Posterior vena cava (tissue), 2 donors: Measurements from ENCODE around the gene CDK2. TPM values are rescaled to one million over a fixed set of nuclear protein-coding genes. Genes with fewer than 3 reads are reported as not detected.

Experiments used
- DNase-seq: peaks from one replicate; pipeline ENCODE4 v3.0.0-alpha.2; 2020; ENCODE audit warnings: low spot score
- intact Hi-C, 2 donors: fragments of 100-400 bp; cut with DNase I; formaldehyde crosslinking; loops; one replicate each; pipeline versions ENCODE4 v1.14.1 to v1.14.2; 2022 to 2023
- total RNA-seq, 2 donors: library from RNA; stranded (reverse); fragmentation: NEBNext Ultra II Directional; extraction: Animal tissue kit (Norgen Biotek cat#: 25700); gene quantifications; one replicate each; pipeline ENCODE4 v1.2.1, GENCODE V29; 2021
- donor health status: DM: yes; HTN: yes; CAD: no.
- donor health status: DM: yes; HTN: yes; CAD: no.

The CDK2 gene
- total RNA-seq, 2 donors from 2014 or later = 17.7 to 22.8 TPM

DNA sequence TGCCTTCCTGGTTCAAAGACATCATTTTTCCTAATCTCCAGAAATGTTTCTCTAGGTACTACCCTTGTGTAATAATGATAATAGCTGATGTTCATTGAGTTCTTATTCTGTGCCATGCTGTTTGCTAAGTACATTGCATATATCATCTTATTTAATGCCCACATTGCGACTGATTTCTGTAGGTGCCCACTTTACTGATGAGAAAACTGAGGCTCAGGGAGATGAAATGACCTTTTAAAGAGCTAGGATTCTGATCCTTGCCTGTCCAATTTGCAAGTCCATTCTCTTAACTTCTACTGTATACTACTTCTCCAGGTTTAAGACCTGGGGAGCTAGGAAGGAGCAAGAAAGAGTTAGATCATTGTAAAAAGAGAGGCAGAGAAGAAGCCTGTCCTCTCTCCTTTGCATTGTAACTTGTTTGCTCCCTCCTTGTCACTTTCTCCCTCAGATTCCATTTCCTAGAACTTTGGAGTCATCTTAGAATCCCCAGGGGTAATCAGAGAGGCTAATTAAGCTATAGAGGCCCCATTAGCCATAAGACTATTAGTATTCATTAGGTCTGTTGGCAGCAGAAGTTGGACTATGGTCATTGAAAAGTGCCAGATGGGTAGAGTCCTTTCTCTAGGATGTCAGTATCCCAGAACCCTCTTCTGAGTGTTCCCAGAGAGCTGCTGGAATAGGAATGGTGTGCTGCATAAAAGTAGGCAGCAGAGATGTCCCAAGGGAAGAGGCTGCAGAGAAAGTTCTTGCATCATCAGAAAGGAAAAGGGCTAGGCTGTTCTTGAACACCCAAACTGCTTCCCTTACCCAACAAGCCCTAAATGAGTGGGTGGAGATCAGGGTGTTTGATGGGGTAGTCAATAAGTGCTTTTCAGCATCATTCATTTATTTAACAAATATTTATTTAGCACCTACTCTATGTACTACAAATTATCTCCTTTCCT lies 32.6 kb upstream of the CDK2 start:
- intact Hi-C loops = loop anchor here in 1 of 2 donors (5.0 kb wide), 1 partner anchor 192 kb away; the partner anchor contains the start of gene GDF11
- DNase-seq = no peak

DNA sequence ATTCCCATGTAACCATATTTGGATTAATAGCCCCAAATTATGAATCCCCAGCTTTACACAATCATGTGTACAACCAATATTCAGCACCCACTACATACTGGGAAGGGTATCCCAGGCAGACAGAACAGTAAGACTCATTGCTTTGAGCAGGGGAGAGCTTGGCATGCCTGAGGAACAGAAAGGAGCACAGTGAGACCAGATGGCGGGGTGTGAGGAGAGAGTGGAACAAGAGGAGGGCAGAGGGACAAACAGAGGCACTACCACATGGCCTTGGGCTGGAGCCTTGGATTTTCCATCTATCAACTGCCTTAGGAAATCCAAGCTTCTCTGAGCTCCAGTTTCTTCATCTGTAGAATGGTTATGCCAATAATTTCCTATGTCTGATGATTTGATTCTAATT lies 31.9 kb upstream of the CDK2 start:
- intact Hi-C loops = loop anchor here (5.0 kb wide), 2 partner anchors 122 to 192 kb away; partner anchors contain the start of gene GDF11 (in 2 of the 2)
- DNase-seq = no peak

DNA sequence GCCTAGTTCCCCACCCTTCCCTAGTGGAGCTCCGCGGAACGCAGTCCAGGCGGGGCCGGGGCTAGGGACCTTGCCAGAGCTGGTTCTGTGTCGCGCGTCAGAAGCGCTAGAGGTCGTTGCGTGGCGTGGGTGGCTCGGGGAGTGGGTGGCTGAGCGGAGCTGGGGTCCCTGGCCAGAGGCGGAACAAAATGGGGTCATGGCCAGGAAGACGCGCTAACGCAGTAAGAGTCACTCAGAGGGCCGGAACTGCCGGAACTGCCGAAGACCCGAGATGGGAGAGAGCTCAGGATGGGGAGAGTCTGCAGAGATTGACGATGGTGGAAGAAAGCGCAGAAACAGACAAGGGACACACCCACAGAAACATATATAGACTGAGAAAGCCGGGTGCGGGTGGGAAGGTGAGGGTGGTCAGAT lies 30.9 kb upstream of the CDK2 start:
- intact Hi-C loops = loop anchor here (5.0 kb wide), 2 partner anchors 123 to 193 kb away; partner anchors contain the start of gene GDF11 (in 1 of the 2)
- peak; percentile 84 for DNase-seq

DNA sequence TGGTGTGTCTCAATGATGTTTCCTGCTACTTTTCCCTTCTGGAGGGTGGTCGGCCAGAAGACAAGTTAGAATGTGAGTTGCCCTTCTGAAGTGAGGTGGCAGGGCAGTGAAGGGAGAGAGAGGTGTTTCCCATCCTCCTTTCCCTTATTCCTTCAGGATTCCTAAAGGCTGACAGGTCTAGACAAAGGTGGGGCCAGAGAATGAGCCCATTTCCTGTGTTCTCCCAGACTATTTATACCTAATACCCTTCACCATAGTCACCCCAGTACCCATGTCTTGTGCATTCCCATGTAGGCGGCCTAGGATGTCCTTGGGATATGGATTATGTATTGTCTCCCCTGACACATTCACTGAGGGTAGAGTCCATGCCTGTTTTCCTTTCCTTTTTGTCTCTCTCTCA lies 28.6 kb upstream of the CDK2 start:
- intact Hi-C loops = loop anchor here (5.0 kb wide), 2 partner anchors 126 to 196 kb away; partner anchors contain the start of gene GDF11 (in 1 of the 2)
- DNase-seq = no peak

DNA sequence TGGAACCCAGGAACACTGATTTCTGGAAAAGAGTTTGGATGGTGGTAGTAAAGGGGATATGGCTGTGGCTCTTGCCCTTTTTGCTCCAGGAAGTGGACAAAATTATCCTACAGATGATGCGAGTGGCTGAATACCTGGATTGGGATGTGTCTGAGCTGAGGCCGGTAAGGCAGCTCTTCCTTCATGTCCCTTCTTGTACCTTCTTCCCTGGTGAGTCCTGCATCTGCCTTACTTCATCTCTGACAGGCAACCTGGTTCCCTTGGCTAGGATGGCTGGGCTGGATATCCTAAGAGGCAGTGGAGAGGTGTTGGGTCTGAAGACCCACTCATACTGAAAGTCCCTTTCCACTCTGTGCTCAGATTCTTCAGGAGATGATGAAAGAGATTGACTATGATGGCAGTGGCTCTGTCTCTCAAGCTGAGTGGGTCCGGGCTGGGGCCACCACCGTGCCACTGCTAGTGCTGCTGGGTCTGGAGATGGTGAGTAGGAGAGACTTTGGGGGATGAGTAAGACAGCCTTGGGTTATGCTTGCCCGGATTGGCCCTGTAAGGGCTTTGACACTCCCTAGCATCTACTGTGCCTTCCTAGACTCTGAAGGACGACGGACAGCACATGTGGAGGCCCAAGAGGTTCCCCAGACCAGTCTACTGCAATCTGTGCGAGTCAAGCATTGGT lies 27.7 kb upstream of the CDK2 start:
- intact Hi-C loops = loop anchor here (5.0 kb wide), 2 partner anchors 127 to 197 kb away; partner anchors contain the start of gene GDF11 (in 1 of the 2)
- DNase-seq = no peak

DNA sequence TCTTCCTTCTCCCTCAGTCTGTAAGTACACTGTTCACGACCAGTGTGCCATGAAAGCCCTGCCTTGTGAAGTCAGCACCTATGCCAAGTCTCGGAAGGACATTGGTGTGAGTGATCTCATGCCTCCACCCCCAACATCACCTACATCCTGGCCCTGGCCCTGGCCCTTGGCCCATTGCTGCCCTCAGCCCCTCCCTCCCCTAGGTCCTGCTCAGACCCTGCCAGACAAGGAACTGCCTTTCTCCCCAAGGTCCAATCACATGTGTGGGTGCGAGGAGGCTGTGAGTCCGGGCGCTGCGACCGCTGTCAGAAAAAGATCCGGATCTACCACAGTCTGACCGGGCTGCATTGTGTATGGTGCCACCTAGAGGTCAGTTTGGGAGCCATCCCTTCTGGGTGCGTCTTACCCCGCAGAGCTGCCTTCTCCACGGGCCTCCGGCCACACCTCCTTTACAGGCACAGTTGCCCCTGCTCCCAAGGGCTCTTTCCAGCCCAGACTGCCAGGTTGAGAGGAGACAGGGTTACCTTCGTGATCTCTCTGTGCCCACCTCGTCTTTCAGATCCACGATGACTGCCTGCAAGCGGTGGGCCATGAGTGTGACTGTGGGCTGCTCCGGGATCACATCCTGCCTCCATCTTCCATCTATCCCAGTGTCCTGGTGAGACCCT lies 26.4 kb upstream of the CDK2 start:
- intact Hi-C loops = loop anchor here in 1 of 2 donors (2.0 kb wide), 1 partner anchor 27 kb away; the partner anchor contains the start of genes CDK2 and PMEL
- DNase-seq = peak; percentile 93

DNA sequence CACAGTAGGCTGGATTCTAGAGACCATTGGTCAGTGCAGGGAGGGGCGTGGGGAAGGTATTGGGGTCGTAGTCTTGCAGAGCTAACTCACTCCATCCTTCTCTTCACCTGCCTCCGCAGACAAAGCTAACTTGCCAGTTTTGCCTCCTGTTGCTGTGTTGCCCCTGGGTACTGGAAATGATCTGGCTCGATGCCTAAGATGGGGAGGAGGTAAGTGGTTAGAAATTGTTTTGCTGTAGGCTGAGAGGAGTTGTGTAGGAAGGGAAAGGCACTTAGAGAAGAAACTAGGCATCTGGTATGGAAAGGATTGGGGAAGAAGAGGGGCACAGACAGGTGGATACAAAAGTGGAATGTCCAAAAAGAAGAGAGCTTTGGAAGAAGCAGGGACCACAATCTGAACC lies 24.6 kb upstream of the CDK2 start:
- no peak for DNase-seq
- intact Hi-C loops = no loop called here

DNA sequence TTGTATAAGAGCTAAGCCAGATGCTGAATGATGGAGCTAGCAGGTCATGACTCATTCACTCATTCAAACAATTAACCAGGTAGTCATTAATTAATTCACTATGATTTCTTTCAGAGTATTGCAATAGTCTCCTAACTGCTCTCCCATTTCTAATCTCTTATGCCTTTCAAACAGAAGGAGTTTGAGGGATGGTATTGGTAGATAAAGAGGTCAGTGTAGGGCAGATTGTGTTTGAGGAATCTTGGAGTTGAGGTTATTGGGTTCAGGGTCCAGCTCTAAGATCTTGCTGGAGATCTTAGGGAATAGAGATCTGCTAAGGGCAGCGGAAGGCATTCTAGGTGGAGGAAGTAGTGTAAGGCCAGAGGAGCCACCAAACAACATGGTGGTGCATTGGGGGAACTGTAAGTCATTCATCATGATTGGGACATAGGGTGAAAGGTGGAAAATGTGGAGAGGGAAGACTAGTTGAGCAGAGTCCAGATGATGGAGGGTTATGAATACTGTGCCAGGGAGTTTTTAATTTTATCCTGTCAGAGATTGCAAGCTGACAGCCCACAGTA lies 24.0 kb upstream of the CDK2 start:
- intact Hi-C loops = no loop called here

DNA sequence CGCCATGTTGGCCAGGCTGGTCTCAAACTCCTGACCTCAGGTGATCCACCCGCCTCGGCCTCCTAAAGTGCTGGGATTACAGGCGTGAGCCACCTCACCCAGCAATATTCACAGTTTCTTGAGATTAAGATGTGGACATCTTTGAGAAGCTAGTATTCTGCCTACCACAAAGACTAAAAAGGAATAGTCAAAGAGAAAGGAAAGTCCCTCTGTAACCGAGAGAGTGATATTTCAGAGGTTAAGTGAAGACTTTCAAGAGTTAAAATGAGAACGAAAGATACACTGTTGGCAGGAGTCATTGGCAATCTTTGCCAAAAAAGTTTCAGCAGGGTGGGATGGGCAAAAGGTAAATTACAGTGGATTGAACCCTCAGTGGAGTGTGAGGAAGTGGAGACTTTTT lies 20.1 kb upstream of the CDK2 start:
- intact Hi-C loops = no loop called here
- no peak for DNase-seq

More for the DNA sequence above, 24.0 kb upstream of the CDK2 start:
- DNase-seq = no peak

DNA sequence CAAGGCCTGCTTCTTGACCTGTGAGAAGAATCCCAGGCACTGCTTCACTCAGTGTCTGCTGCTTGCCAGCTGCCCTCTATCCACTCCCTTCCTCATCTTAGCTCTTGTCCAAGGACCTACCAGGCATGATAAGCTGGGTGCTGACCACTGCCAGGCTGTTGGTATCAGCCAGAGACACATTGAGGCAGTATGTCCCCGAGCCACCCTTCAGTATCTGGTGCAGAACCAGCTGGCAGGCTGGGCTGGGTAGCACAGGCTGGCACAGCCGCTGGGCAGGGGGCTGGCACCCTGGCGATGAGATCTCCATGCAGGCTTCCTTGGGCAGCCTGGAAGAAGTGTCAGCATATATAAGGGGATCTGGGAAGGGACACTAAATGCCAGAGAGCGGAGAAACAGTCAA lies 11.3 kb upstream of the CDK2 start:
- intact Hi-C loops = no loop called here

DNA sequence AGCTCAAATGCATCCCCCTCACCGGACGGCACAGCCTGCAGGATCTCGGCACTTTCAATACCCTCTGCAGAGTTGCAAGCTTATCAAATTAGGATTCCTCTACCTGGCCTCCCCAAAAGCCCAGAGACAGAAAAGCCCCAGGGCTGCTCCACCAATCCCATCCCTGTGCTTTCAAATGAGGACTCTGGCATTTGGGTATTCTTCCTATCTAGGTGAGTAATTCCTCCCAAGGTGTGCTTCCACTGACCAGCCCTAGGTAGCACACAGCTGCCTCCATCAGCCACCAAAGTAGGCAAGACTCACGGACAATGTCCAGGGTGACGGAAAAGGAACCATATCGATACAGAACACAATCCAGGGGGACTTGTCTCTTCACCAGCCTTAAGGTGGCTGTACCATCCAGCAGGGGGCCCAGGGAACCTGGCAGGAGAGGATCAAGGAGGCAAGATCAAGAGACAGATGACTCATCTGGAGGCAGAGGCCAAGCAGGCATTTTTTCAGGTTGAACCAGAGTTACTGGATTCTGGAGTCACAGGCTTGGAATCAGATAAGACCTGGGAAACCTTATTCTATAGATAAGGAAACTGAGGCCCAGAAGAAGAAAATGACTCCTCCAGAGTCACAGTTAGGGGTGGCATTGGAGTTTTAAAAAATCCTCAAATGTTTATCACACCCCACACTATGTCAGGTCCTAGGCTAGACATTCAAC lies 10.7 kb upstream of the CDK2 start:
- no peak for DNase-seq
- intact Hi-C loops = no loop called here

More for the DNA sequence above, 11.3 kb upstream of the CDK2 start:
- DNase-seq = no peak

DNA sequence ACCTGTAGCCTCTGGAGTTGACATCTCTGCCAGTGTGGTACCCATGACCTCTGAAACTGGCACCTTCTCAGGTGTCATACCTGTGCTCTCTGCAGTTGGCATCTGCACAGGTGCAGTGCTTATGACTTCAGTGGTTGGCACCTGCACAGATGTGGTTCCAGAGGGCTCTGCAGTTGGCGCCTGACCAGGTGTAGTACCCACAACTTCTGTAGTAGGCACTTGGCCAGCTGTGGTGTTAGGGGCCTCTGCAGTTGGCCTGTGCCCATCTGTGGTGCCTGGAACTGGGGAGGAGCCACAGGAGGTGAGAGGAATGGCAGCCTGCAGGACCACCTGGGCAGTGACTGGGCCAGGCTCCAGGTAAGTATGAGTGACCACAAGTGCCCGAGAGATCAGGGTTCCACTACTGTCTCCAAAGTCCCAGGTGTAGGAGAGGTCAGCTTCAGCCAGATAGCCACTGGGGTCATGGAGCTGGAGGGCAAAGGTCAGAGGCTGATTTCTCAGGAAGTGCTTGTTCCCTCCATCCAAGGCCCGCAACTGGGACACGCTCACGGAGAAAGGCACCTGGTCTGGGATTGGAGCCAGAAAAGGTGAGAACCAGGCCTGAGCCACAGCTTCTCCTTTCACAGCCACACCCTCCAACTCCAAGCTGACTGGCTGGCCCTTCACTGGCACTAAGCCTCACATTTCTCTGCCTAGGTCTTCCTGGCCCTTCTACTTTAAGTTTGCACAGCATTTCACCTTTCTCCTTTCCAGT lies 9.3 kb upstream of the CDK2 start:
- intact Hi-C loops = no loop called here

DNA sequence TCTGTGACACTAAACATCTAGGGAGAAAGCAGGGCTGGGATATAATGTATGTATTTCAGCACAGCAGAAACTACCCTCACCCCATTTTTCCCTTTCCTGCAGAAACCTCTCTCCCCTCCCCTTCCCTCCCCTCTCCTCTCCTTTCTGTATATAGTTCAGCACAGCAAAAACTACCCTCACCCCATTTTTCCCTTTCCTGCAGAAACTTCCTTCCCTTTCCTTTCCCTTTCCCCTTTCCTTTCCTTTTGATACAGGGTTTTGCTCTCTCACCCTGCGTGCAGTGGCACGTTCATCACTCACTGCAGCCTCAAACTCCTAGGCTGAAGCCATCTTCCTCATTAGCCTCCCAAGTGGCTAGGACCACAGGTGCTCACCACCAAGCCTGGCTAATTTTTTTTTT lies 2.9 kb upstream of the CDK2 start:
- no peak for DNase-seq
- intact Hi-C loops = no loop called here

More for the DNA sequence above, 9.3 kb upstream of the CDK2 start:
- no peak for DNase-seq

DNA sequence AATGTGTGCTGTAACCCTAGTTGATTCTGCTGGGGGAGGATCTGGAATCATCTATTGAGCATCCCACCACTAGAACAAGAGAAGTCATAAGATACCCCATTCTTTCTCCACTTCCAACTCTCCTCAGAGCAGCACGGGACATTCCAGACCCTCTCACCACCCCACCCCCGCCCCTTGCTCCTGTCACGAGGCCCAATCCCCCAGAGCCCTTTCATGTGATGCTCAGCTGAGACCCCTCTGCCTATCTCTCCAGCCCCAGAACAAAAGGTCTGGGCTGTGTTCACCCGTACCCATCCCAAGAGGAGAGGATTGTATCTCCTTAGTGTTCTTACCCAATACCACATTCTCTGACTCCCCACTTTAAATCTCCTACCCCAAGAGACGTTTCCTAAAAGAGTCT lies 1.4 kb upstream of the CDK2 start:
- intact Hi-C loops = no loop called here

DNA sequence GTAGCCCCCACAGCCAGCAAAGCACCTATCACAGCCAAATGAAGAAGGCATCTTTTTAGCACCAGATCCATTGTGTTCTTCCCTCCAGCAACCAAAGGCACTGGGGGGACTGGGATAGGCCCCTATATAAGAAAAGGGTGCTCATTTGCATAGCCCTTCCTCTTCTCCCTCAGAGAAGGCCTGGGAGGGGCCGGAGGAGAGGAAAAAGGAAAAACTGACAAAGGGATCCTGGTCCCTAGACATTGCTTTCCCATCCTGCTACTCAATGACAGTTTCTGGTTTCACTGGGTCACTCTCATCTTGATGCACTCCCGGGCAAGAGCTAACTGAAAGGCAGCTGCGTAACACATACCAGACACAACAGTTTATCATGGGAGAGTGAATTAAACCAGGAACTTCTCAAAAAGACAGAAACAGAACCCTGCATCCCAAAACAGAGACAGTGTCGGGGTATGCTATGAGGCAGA lies 656 bp upstream of the CDK2 start, which contains the start of gene PMEL:
Gene PMEL (minus strand): TSS at position 102 of the 467 bp plus-strand sequence. CDS start 31 bp downstream, at position 71.
- no peak for DNase-seq
- intact Hi-C loops = loop anchor here in 1 of 2 donors (2.0 kb wide), 1 partner anchor 25 kb away; no protein-coding TSS in a partner anchor

More for the DNA sequence above, 1.4 kb upstream of the CDK2 start:
- DNase-seq = no peak

DNA sequence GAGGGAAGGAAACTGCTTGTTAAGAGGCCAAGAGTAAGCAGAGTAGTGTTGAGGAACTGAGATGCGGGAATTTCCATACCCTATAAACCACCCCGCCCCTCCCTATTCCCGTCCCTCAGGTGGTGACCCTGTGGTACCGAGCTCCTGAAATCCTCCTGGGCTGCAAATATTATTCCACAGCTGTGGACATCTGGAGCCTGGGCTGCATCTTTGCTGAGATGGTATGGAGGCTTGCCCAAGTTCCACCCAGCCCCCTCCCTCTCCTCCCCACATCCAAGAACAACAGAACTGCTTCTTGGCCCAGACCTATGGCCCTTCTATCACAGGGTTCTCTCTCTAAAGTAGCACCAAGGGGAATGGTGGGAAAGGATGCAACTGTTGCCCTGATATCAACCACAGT lies 2.7 kb downstream of the CDK2 start:
- intact Hi-C loops = no loop called here
- DNase-seq = no peak

DNA sequence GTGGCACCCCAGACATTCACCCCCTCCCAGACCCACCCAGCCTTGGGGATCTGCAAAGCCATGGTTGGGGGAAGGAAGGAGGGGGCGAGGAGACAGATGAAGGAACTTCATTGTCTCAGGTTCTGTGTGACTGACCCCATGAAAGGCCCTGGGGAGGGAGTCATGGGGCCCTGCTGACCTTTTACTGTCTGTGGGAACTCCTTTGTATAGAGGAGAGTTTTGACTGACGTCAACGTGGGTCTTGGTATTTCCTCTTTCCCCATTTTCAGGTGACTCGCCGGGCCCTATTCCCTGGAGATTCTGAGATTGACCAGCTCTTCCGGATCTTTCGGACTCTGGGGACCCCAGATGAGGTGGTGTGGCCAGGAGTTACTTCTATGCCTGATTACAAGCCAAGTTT lies 4.1 kb downstream of the CDK2 start:
- intact Hi-C loops = no loop called here

More for the DNA sequence above, 4.1 kb downstream of the CDK2 start:
- no peak for DNase-seq
